NK-92 (cell line): ENCODE measurements around the gene NOS3.
A peak's percentile ranks its signal among the peaks of the same experiment; 100 is the strongest.

ENCODE experiments used
- DNase-seq: peaks from one replicate; lab custom pipeline; 2025; ENCODE audit not compliant: unreplicated experiment; lab: John Stamatoyannopoulos, UW

Gene NOS3

GRCh38 chr7:151056666-151057505, 66.1 kb downstream of the NOS3 start:
- DNase-seq, result no peak

- DNase-seq, result no peak
These were observed 66.7 kb downstream of the NOS3 start, which contains the start of gene CDK5 for GRCh38 chr7:151057506-151057988. CDK5 (minus strand) TSS chr7:151057897; CDS start chr7:151057848, 49 bp downstream.

GRCh38 chr7:151057989-151058780, 67.4 kb downstream of the NOS3 start:
- DNase-seq, result peak; percentile 93

GRCh38 chr7:151058781-151059366, 68.1 kb downstream of the NOS3 start:
- DNase-seq, result no peak

- DNase-seq, result no peak
These were observed 68.7 kb downstream of the NOS3 start, which contains the start of gene SLC4A2 for GRCh38 chr7:151059367-151060112. SLC4A2 (plus strand) TSS chr7:151059589; CDS start chr7:151061988, 2,399 bp downstream.

GRCh38 chr7:151060113-151060415, 69.2 kb downstream of the NOS3 start:
- DNase-seq, result no peak

- DNase-seq, result no peak
These were observed 69.8 kb downstream of the NOS3 start for GRCh38 chr7:151060416-151061212.

- no peak for DNase-seq
These were observed 70.6 kb downstream of the NOS3 start for GRCh38 chr7:151061213-151062110.

- DNase-seq, result no peak
These were observed 71.2 kb downstream of the NOS3 start for GRCh38 chr7:151062111-151062398.

GRCh38 chr7:151062399-151063211, 71.8 kb downstream of the NOS3 start:
- no peak for DNase-seq

- DNase-seq, result no peak
These were observed 72.4 kb downstream of the NOS3 start for GRCh38 chr7:151063212-151063561.
